HG03196 (cell line): Measurements from ENCODE around the gene RNH1.

Experiments used
- ATAC-seq: cut with Tn5 transposase; IDR thresholded peaks from one replicate; pipeline ENCODE4 v1.9.1; 2021; ENCODE audit not compliant: unreplicated experiment

Gene RNH1

DNA sequence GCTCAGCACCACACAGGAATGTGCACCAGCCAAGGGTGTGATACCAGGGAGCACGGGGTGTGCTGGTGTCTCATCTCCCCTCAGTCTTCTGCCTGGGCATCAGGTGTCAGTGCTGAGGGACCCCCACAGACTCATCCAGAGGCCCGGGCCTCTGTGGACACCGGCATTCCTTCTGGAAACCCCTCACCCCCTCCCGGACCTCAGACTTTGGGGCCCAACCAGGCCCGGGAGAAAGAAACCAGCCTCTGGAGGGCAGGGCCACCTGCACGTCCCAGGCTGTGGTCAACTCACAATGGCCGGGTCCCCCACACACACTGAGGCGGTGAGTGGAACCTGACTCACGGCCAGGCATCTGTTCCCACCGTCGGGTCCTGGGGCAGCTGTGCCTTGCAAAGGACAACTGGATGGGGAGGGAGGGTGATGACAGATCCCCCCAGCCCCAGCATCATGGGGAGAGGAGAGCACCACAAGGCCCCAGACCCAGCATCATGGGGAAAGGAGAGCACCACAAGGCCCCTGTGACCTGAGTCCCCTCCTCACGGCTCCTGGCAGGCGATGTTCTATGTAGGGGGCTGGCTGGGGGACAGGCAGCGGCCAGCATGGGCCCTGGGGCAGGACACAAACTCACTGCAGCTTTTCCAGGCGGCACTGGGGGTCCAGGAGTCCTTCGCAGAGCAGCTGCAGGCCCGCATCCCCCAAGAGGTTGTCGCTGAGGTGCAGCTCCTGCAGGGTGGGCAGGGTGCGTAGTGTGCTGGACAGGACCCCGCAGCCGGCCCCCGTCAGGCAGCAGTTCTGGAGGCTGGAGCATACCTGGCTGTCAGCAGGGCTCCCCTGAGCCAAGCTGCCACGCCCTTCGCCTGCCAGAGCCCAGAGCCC is 7.6 kb downstream of the RNH1 start:
- ATAC-seq, result no peak

DNA sequence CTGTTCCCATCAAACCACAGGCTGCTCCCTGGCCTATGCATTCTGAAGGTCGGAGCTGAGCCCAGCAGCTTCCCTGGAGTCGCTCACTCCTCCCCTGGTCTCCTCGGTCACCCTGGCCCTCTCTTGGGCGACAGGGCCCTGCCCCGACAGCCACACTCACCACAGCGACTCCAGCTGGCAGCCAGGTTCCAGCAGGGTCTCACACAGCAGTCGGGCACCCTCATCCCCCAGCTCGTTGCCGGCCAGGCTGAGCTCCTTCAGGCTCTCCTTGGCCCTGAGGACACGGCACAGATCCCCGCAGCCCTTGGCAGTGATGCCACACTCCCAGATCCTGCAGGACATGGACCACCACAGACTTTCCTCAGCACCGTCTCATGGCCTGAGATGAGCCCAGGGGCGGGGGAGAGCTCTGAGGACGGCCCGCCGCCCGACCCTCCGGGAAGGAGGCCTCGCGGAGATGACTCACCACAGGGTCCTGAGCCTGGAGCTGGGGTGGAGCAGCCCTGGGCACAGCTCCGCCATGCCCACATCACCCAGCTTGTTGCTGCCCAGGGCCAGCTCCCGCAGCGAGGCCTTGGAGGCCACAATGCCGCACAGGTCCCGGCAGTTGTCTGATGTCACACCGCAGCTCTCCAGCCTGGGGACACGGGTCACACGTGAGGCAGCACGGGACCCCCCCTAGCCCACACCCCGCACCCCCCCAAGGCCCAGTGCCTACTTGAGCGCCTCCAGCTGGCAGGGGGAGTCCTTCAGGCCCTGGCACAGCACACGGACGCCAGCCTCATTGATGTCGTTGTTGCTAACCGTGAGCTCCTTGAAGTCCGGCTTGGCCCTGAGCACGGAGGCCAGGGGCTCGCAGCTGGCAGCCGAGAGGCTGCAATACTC is 8.5 kb downstream of the RNH1 start:
- ATAC-seq, result no peak

GRCh38 chr11:497565-498296 is 9.3 kb downstream of the RNH1 start:
- ATAC-seq, result no peak

- no peak for ATAC-seq
These were observed 10.0 kb downstream of the RNH1 start for GRCh38 chr11:496834-497564.

DNA sequence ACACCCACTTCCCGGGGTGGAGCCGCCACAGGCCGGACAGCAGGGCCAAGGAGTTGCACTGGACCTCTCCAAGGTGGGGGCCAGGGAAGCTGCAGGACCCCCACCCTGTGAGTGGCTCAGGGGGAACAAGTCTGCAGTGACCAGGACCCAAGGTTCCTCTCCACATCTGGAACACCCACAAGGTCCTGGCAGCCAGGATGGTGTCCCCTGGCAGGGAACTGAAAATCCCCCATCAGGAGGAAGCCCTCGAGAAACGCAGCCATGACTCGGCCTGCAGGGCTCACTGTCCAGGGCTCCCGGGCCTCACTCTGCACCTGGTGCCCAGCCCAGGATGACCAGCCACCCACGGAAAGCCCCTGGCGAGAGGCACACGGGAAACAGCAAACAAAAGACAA is 11.5 kb downstream of the RNH1 start:
- ATAC-seq, result no peak

GRCh38 chr11:494761-495536 is 12.1 kb downstream of the RNH1 start:
- no peak for ATAC-seq

DNA sequence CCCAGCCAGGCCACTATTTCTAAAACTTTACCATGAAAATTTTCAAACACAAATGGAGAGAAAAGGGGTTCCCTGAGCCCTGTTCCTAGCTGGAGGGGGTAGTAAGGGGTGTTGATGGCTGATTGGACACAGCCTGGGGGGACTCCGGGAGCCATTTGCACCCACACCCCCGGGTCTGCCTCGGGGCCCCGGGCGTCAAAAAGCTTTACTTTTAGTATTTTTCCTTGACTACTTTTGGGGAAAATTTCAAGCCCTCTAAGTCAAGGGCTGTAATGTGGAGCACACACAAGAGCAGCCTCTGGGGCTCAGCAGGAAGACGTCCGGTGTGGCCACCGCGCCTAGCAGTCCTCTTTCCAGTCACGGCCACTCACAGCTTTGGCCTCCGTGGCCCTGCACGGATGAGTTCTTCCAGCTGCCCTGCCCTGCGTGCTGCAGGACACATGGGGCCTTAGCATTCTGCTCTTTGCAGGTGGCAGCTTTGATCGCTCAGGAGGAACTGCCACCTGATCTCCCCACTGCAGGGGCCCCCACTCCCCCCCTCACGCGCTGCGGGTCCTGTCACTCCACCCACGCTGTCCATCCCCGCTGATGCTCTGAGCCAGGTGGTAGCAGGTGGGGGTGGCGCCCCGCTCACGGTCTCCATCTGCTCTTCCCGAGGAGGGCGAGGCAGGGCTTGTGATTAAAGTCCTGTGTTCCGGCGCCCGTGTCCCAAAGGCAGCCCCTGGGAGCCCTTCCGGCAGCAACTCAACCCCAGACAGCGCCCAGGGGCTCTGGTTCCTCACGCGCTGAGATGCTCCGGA is 14.4 kb downstream of the RNH1 start:
- ATAC-seq, result no peak

GRCh38 chr11:491358-491757 is 15.7 kb downstream of the RNH1 start:
- no peak for ATAC-seq

DNA sequence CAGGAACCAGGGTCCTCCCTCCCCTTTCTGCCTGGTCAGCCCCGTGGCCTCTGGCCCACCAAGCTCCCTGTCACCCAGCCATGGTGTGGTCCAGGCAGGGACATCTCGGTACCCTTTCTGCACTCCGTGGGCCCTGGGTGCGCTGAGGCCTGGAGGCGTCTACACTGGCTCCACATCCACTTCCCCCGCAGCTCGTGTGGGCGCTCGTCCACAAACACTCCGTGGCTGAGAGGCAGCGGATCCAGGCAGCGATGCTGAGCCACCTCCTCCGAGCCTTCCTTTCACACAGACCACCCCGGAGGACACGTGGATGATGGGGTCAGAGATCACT is 16.1 kb downstream of the RNH1 start:
- no peak for ATAC-seq

GRCh38 chr11:490186-490929 is 16.7 kb downstream of the RNH1 start:
- no peak for ATAC-seq

DNA sequence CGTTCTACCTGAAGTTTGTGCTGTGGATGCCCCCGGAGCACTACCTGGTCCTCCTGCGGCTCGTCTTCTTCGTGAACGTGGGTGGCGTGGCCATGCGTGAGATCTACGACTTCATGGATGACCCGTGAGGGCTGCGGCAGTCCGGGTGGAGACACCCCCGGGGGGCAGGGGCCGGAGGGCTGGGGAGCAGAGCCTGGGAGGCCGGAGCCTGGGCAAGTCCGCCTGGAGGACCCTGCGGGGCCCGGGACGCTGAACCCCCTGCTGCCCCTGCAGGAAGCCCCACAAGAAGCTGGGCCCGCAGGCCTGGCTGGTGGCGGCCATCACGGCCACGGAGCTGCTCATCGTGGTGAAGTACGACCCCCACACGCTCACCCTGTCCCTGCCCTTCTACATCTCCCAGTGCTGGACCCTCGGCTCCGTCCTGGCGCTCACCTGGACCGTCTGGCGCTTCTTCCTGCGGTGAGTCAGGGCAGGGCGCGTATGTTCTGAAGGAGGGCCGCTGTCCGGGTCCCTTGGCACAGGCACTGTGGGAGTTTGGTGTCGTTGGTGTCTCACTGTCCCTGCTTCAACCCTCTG is 17.3 kb downstream of the RNH1 start:
- no peak for ATAC-seq

- ATAC-seq, result no peak
These were observed 18.1 kb downstream of the RNH1 start for GRCh38 chr11:488992-489391.

DNA sequence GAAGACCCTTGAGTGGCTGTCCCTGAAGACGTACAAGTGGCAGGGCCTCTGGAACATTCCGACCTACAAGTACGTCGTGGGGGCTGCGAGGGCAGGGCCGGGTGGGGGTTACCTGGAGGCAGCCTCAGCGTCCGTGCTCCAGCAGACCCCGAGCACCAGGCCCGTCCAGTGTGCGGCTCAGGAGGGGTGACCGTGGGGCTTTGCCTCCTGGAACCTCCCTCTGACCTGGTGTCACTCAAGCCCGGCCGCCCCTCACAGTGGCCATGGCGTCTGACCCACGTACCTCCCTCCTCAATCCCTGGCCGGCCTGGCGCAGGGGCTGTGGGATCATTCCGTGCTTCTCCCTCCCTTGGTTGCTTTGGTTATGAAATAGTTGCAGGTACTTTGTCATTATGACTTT is 18.5 kb downstream of the RNH1 start:
- ATAC-seq, result no peak

DNA sequence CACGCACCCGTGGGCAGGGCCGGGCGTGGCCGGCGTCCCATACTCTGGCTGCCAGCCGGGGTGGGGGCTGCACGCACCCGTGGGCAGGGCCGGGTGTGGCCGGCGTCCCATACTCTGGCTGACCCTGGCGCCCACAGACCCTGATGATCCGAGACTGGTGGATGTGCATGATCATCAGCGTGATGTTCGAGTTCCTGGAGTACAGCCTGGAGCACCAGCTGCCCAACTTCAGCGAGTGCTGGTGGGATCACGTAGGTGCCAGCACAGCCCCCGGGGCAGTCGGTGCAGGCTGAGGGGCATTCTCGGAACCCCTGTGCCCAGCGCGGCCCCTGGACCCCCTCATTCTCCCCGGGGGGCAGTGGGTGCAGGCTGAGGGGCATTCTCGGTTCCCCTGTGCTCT is 19.0 kb downstream of the RNH1 start:
- no peak for ATAC-seq

DNA sequence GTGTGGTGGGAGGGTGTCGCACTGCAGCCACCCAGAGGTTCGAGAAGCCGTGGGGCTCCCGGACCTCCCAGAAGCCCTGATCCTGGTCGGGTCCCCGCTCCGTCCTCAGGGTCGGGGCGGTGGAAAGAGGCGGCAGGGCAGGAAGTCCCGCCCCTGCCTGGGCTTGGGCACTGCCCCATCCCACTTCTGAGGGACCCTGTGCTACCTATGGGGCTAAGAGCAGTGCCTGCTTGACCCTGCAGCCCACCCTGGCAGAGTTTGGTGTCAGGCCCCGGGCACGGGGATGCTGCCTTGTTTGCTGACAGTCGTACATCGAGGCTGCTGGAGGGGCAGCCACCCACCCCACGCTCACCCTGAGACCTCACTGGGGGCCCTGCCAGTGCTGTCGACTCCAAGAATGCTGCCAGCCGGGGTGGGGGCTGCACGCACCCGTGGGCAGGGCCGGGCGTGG is 19.4 kb downstream of the RNH1 start:
- no peak for ATAC-seq

- ATAC-seq, result no peak
These were observed 20.9 kb downstream of the RNH1 start for GRCh38 chr11:486189-486588.

- ATAC-seq, result no peak
These were observed 22.4 kb downstream of the RNH1 start for GRCh38 chr11:484616-485015.

- ATAC-seq, result no peak
These were observed 27.7 kb downstream of the RNH1 start for GRCh38 chr11:479311-479710.
